ENCODE results near the gene RRP9.

GRCh38 chr3:51954713-51955112 is 13.0 kb upstream of the RRP9 start:
- TF ChIP-seq, protein P1, sequence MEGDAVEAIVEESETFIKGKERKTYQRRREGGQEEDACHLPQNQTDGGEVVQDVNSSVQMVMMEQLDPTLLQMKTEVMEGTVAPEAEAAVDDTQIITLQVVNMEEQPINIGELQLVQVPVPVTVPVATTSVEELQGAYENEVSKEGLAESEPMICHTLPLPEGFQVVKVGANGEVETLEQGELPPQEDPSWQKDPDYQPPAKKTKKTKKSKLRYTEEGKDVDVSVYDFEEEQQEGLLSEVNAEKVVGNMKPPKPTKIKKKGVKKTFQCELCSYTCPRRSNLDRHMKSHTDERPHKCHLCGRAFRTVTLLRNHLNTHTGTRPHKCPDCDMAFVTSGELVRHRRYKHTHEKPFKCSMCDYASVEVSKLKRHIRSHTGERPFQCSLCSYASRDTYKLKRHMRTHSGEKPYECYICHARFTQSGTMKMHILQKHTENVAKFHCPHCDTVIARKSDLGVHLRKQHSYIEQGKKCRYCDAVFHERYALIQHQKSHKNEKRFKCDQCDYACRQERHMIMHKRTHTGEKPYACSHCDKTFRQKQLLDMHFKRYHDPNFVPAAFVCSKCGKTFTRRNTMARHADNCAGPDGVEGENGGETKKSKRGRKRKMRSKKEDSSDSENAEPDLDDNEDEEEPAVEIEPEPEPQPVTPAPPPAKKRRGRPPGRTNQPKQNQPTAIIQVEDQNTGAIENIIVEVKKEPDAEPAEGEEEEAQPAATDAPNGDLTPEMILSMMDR (IDR thresholded peaks at IDR 0.05): no peak
- no peak for TF ChIP-seq POLR2A (IDR thresholded peaks at IDR 0.05)

Data from prostate gland (tissue), 2 donors.